ENCODE data around the gene PLXNB2.
"Not testable (repeated sequence)": the region's sequence is repeated elsewhere in the genome, so short reads cannot be mapped to it uniquely, and the experiment has no call there.

The PLXNB2 gene

DNA sequence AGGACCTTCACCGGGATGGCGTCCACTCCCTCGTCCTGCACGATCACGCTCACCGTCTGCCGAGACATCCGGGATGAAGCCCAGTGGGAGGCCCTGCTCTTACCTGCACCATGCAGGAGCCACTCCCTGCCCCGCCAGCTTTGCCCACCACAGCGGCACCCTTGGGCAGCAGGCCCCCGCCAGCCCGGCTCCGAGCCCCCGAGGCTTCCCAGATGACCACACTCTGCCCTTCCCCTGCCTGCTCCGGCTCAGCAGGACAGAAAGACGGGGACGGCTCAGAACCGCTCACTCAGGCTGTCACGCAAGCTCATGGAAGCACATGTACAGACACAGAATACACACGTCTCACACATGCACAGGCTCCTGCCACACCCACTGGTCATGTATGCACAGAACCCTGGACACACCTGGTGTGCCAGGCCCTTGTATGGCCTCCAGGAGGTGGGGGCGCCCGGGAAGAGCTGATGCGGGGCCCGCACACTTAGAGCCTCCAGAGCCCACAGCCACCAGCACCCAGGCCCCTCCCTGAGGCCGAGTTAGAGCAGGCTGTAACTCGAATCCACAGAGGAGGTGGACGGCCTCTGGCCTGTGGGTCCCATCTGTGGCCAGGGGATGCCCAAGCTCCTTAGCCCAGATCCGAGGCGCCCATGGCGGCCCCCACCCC is 28.4 kb downstream of the PLXNB2 start:
- no peak for DNase-seq (ENCODE audit: low read depth)

DNA sequence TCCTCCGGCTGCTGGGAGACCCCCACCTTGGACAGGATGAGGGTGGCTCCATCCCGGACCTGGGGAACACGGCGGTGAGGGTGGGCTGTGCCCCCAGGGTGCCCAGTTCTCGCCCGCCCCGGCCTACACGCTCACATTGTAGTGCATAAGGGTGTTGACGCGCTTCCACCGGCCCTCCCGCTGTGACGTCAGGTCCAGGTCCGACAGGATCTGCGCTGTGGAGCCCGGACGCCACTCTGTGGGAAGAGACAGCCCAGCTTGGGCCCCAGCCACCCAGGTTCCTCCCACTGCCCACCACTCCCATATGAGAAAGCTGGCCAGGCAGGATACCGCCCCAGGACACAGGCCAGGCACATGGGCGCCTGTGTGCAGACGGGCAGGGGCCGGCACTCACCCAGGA is 29.0 kb downstream of the PLXNB2 start:
- no peak for DNase-seq (ENCODE audit: low read depth)

DNA sequence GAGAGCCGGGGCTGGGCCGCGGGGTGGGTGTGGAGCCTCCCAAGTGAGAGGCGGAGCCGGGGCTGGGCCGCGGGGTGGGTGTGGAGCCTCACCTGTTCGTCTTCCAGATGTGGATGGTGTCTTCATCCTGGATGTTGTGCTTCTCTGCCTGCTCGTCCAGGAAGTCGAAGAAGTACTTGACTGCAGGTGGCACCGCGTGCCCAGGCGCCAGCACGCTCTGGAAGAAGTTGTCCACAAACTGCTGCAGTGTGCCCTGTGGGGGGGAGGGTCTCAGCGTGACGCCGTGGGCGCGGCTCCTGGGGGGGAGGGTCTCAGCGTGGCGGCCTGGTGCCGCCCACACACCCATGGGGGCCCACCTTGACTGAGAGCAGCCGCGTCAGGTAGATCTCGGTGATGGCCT is 29.7 kb downstream of the PLXNB2 start:
- no peak for DNase-seq (ENCODE audit: low read depth)

DNA sequence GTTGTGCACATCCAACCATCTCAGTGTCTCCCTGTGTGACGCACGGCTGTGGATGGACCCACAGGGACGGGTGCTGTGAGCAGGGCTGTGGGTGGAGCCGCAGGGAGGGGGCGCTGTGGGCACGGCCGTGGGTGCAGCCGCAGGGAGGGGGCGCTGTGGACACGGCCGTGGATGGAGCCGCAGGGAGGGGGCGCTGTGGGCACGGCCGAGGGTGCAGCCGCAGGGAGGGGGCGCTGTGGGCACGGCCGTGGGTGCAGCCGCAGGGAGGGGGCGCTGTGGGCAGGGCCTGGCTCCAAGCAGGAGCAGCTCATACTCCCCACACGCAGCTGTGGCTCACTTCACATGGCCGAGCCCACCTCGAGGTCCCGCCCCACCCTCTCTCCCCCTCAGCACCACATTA is 31.3 kb downstream of the PLXNB2 start:
- DNase-seq (ENCODE audit: low read depth): no peak

DNA sequence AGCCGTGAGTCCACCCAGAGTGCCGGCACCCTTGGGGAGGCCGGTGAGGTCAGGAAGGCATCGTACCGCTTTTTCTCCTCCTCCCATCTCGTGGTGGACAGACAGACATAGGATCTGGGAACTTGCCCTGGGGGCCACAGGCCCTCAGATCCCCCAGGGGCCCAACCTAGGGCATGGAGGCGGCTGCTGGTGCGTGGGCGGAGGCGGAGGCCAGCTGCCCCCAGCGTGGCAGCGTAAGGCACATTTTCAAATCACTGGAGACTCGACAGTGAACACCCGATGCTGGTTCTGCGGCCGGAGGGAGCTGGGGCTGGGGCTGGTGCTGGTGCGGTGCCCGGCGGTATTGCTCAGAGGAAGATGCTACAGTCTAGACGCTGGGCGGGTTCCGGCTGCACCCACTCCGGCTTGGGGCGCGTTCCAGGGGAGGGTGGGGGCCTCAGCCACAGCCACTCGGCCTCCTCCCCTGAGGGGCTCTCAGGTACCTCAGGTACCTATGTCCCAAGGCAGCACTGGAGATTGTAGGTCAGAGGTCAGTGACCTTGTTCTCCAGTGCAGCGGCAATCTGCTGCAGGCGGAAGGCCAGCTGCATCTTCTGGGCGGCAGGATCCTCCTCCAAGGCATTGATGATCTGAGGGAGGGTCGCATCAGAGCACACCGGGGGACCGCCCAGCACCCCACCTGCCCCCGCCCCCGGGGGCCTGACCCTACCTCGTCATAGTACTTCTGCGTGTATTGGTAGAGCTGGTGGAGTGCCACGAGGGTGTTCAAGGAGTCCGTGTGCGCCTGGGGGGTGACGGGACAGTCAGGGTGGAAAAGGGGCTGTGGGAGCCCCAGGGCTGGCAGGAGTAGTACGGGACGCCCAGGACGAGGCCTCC is 32.0 kb downstream of the PLXNB2 start:
- no peak for DNase-seq (ENCODE audit: low read depth)

DNA sequence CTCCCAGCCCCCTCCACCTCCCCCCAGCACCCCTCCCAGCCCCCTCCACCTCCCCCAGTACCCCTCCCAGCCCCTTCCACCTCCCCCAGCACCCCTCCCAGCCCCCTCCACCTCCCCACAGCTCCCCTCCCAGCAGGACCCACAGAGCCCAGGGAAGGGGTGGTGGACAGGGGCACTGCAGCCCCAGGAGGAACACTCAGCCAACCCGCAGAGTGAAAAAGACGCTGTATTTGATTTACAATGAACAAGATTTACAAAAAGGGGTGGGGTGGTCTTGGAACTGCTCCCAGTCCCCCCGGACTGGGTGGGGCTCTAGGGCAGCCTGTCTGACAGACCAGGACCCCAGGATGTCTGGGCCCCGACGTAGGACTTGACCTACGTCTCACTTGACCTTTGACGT is 32.7 kb downstream of the PLXNB2 start:
- no peak for DNase-seq (ENCODE audit: low read depth)

DNA sequence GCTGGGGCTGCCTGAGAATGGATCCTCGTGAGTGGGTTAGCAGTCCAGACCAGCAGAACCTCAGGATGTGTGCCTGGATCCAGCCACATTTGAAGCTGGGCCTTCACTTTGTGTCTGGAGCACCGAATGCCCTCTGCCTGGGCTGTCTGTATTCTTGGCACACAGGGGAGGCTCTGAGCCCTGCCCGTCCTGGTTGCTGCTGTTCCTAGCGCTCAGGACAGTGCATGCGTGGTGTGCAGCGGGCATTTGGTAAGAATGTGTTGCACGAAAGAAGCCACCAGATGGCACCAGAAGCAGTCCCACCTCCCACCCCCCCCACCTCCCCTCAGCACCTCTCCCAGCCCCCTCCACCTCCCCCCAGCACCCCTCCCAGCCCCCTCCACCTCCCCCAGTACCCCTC is 33.1 kb downstream of the PLXNB2 start:
- no peak for DNase-seq (ENCODE audit: low read depth)

DNA sequence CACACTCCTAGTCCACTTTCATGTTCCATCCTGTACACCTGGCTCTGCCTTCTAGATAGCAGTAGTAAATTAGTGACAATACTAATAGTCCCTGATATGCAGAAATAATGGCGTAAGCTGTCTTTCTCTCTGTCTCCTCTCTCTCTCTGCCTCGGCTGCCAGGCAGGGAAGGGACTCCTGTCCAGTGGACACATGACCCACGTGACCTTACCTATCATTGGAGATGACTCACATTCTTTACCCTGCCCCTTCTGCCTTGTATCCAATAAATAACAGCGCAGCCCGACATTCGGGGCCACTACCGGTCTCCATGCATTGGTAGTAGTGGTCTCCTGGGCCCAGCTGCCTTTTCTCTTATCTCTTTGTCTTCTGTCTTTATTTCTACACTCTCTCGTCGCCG is 33.7 kb downstream of the PLXNB2 start:
- not testable (repeated sequence) for DNase-seq (ENCODE audit: low read depth)

DNA sequence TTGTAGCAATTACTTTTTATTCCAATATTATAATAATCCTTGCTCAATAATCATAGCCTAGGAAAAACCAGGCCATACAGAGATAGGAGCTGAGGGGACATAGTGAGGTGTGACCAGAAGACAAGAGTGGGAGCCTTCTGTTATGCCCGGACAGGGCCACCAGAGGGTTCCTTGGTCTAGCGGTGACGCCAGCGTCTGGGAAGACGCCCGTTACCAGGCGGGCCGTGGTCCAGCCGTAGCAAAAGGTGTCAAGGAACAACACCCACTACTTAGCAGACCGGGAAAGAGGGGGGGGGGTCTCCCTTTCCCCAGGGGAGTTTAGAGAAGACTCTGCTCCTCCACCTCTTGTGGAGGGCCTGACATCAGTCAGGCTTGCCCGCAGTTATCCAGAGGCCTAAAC is 34.1 kb downstream of the PLXNB2 start:
- DNase-seq (ENCODE audit: low read depth): not testable (repeated sequence)

DNA sequence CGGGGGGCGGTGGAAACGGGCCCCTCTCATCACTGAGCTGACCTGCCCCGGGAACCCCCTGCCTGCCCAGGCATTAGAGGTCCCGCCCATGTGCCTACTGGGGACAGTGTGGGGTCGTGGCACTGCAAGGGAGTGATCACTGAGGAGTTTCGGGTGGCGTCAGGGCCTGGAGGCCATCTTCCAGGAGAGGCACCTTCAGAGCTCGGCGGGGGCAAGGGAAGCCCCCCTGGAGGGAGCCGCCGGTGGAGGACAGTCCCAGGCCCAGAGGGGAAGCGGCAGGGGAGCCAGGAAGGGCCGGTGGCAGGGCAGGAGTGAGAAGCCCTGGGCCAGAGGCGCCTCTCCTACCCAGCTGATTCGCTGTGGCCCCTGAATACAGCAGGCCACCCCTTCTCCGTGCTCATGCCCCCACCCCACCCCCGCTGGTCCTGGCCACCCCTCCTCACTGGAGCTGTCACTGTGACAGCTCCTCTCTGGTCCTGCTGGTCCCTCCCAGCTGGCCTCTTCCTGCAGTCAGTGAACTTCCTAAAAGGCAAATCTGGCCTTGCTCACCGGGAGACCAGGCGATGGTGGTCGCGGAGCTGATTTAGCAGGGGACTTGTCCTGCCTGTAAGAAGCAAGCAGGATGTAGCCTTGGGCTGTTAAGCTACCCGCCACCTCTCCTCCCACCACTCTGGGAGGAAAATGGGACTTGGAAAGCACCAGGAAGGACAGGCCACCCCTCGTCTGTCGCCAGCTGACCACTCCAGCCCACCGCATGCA is 35.2 kb downstream of the PLXNB2 start:
- no peak for DNase-seq (ENCODE audit: low read depth)

DNA sequence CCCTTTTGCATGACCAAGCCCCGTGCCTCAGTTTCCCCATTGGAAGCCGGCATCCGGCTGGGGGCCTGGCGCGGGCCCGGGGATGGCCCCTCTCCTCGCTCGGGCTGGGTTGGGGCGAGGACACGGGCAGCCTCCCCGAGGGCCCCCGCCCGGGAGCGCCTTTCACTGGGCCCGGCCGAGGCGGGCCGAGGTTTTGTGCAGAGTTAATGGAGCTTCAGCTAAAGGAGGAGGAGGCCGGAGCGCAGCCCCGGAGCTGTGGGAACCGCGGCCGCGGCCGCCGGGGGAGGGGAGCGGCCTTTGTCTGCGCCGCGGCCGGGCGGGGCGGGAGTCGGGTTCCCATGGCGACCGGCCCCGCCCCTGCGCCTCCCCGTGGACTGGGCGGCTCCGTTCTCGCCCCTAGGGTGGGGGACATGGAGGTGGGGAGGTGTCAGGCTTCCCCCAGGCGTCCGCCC is 35.9 kb downstream of the PLXNB2 start:
- DNase-seq (ENCODE audit: low read depth): peak; percentile 47

DNA sequence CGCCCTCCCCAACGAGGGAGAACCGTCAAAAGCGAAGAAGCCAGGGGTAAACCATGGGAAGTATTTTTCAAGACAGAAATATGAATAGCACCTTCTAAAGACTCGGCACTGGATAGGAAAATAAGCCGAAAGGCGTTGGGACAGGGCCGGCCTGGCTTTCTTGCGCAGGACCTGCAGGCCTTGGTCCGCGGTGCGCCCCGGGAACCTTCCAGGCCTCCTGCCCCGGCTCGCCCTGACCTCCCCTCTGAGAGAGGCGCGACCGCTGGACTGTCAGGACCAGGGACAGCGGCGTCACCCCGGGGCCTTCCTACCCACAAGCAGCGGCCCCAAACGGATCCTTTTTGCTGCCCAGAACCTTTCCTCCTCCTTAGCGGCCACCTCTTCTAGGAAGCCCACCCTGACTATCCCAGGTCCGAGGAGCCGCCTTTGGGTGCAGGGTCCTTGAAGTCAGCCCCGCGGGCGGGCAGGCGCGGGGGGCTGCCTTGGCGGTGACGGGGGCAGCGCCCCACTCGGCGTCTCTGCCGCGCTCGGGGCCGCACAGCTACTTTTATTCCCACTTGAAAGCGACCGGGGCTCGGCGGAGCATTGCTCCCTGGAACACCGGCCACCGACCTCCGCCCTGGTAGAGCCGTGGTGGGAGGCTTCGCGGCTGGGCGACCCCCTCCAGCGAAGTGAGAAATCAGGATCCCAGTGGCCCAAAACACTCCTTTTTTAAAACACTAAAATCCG is 36.6 kb downstream of the PLXNB2 start:
- DNase-seq (ENCODE audit: low read depth): peak; percentile 60

DNA sequence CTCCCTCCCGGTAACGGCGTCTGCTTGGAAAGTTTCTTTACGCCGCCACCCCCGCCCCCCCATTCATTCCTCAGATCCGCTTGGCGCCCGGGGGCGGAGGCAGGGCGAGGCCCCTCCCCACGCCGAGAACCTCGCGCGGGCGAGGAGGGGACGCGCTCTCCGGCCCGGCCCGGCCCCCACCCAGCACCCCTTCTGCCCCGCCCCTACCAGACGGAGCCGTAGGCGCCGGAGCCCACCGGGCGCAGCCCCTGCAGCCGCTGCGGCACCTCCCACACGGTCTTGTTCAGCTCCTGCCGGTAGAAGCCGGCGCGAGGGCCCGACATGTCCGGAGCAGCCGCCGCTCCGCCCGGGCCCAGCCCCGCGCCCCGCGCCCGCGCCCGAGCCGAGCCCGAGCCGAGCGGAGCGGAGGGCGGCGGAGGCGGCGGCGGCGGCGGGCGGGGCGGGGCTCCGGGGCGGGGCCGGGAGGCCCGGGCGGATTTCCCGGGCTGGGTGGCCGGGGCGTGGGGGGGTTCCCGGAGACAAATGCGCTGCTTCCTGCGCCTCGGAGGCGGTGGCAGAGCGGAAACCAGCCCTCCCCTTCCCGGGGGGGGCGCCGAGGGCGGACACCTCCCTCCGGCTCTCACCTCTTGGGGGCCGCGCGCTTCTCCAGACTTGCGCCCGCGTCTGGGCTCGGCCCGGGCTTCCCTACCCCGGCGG is 37.3 kb downstream of the PLXNB2 start, which contains the start of gene MAPK11:
MAPK11 (minus strand) TSS at position 411 of the 696 bp plus-strand sequence; CDS start at position 323, 88 bp downstream.
- DNase-seq (ENCODE audit: low read depth): peak; percentile 57

DNA sequence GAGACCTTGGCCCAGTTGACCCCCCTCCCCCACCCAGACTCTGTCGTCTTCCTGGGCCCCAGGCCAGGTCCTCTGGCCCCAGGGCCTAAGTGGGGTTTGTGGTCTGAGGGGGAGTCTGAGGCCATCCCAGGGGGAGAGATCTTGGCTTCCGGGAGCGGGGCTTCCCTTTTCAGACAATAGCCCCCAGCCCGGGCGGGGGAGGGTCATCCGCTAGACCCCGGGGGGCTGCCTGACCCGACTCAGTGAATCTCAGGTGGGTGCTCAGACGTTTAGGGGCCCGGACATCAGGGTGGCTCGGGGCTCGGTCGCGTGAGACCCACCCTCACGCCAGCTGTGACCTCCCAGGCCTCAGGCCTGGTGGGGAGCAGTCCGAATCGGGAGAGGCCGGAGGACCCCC is 37.9 kb downstream of the PLXNB2 start:
- DNase-seq (ENCODE audit: low read depth): no peak

DNA sequence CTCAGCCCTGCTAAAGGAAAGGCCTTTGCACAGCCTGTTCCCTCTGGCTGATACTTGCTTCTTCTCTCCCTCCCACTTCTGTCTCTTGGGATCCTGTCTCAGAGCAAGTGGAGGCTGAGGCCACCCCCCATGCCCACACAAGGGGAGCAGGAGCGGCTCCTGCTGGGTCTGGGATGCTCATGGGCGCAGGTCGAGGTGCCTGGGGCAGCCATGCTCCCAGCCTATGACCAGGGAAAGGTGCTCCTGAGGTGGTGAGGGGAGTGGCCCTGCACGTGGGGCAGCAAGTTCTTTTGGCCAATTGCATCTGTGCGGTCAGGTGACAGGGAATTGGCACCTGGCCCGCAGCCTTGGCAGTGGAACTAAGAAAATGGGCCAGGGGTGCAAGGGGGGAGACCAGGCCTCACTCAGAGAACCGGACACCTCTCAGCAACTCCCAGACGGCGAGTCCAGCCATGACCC is 38.8 kb downstream of the PLXNB2 start:
- DNase-seq (ENCODE audit: low read depth): no peak

DNA sequence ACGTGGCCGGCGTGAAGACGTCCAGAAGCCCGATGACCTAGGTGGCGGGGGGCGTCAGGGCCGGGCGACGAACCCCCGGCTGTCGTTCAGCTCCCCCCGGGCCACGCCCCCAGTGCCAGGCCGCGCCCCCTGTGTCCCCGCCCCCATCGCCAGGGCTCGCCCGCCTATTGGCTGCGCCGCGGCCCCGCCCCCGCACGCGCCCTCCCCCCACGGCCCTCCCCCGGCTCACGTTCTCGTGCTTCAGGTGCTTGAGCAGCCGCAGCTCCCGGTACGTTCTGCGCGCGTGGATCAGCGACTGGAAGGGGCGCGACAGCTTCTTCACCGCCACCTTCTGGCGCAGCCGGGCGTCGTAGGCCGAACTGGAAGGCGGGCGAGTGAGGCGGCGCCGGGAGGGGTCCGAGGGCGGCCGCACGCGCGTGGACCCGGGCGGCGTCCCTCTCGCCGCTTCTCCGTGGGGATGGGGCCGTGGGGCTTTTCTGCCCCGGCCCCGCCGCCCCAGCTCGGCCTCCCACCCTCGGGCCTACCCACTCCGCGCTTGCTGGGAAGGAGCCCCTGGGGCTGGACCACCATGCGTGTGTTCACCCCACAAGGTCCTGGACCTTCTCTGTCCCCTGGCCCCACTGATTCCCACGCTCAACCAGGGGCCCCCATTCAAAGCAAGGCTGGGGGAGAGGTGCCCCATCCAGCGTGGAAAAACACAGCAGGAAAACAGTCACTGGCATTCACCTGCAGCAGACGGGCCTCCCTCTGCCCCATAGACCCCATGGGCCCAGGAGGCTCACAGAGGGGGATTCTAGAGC is 39.7 kb downstream of the PLXNB2 start:
- peak; percentile 42 for DNase-seq (ENCODE audit: low read depth)

DNA sequence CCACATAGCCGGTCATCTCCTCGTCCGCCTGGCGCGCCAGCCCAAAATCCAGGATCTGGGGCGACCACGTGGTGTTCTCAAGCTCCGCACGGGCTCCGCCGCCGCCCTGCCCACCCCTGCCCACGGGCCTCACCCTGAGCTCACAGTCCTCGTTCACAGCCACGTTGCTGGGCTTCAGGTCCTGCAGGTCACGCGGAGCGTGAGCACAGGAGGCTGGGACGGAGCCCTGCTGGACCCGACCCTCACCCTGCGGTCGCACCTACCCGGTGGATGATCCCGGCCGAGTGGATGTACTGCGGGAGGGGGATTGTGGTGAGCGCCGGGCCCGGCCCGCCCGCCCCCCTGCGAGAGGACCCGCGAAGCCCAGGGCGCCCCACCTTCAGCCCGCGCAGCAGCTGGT is 40.5 kb downstream of the PLXNB2 start:
- no peak for DNase-seq (ENCODE audit: low read depth)

DNA sequence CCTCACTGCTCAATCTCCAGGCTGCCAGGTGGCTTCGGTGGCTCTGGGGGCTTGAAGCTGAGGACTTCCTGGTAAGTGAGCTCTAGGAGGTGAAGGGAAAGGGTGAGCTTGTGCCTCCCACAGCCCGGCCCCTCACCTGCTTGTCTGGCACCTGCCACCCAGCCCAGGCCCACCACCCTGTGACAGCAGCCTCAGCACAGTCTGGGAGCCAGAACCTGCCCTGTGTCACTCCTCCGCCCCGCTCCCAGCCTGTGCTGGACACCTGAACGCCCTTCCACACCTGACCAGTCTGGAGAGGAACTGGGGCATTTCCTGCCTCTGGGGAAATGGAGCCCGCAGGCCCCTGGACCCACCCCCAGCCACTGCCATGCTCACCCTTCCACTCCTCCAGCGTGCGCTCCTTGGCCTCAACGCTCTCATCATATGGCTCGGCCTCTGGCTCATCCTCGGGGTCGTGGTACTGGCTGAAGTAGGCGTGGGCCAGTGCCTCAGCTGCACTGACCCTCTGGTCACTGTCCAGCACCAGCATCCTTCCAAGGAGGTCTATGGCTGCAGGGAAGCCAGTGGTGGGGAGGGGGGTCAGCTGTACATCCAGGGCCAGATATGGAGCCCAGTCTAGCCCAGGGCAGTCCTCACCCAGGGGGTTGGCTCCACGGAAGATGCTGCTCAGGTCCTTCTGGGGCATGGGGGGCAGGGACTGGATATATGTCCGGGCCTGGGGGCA is 42.3 kb downstream of the PLXNB2 start:
- DNase-seq (ENCODE audit: low read depth): no peak

DNA sequence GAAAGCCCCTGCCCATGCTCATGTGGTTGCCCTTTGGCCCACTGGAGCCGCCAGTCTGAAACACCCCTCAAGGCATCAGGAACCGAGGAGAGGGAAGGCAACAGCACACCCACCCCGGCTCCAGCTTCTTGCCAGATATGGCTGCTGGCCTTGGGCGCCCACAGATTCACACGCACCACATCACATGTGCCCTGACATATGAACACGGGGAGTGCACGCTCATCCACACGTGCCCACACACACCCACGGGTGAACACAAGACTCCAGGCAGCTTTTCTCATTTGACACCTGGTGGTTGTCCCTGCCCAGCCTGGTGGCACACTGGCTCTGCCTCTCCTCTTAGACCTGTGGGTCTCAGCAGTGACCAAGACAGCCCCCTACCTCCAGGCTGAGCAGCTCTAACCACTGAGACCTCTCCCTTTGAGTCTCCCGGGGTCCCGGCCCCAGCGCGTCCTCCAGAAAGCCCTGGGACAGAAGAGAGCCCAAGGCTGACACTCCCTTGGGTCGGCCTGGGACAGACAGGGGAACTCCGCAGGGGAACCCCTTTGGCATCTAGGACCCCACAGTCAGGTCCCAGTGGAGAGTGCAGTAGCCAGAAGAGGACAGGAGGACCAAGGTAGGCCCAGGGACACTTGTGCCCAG is 43.2 kb downstream of the PLXNB2 start:
- no peak for DNase-seq (ENCODE audit: low read depth)
